Activated CD4-positive, alpha-beta T cell treated with anti-CD3 and anti-CD28 coated beads, Interleukin-2, amount 10 ng/mL, durations not matched to agents 24 days and 14 days (primary cell): ENCODE results near the gene PIGA. TPM values are rescaled to one million over a fixed set of nuclear protein-coding genes. Genes with fewer than 3 reads are reported as not detected.

ENCODE experiments used
- DNase-seq: peaks from one replicate; pipeline ENCODE4 v3.0.0; 2022
- H3K27ac Mint-ChIP-seq: one replicate; pipeline ENCODE4 v1.8.0; 2022; ENCODE audit warnings: mild to moderate bottlenecking, mixed read lengths
- H3K27me3 Mint-ChIP-seq: one replicate; pipeline ENCODE4 v1.8.0; 2022; ENCODE audit warnings: mixed read lengths
- H3K36me3 Mint-ChIP-seq: one replicate; pipeline ENCODE4 v1.8.0; 2022; ENCODE audit warnings: low read depth, mild to moderate bottlenecking, mixed read lengths
- H3K4me1 Mint-ChIP-seq: one replicate; pipeline ENCODE4 v1.8.0; 2021; ENCODE audit warnings: mixed read lengths
- H3K4me3 Mint-ChIP-seq: one replicate; pipeline ENCODE4 v1.8.0; 2022; ENCODE audit warnings: mild to moderate bottlenecking, moderate library complexity, mixed read lengths
- H3K9me3 Mint-ChIP-seq: one replicate; pipeline ENCODE4 v1.8.0; 2021; ENCODE audit warnings: mixed read lengths
- intact Hi-C: fragments of 100-400 bp; cut with micrococcal nuclease; formaldehyde crosslinking; loops from one replicate; pipeline ENCODE4 v1.15.1; 2023
- total RNA-seq: library from RNA; stranded (reverse); gene quantifications from 2 replicates; pipeline ENCODE4 v1.2.3, GENCODE V29; 2022

Gene PIGA
- total RNA-seq = 29.4 and 33.9 TPM in 2 replicates

GRCh38 chrX:15335135-15336022, at the start of gene PIGA:
Gene PIGA, minus strand, starts transcription at chrX:15335523. Its CDS starts 3,593 bp downstream, at chrX:15331930.
- peaks cover 3% of the 10 kb centered on the region for H3K36me3 Mint-ChIP-seq
- DNase-seq = peak; percentile 97
- peaks cover 11% of the 10 kb centered on the region for H3K27me3 Mint-ChIP-seq
- H3K9me3 Mint-ChIP-seq = no peaks in the 10 kb centered on the region
- peaks cover 9% of the 10 kb centered on the region for H3K4me1 Mint-ChIP-seq
- H3K4me3 Mint-ChIP-seq = peak within 1 kb of the TSS; percentile 94
- intact Hi-C loops = loop anchor here (1.0 to 10.0 kb wide), 4 partner anchors 181 to 519 kb away; partner anchors contain the start of genes AP1S2, FANCB and MOSPD2
- H3K27ac Mint-ChIP-seq = peak within 1 kb of the TSS; percentile 94

GRCh38 chrX:15384304-15384703, 49.0 kb upstream of the PIGA start, which contains the start of gene VEGFD:
Gene VEGFD, minus strand, starts transcription at chrX:15384413. Its CDS starts 467 bp downstream, at chrX:15383946.
- Mint-ChIP-seq H3K4me1 (no peaks in the 10 kb centered on the region), H3K27ac (no peak within 1 kb of the TSS), H3K4me3 (no peak within 1 kb of the TSS), H3K36me3 (no peaks in the 10 kb centered on the region), H3K27me3 (no peaks in the 10 kb centered on the region), H3K9me3 (no peaks in the 10 kb centered on the region)
- no peak for DNase-seq
- intact Hi-C loops = no loop called here

DNA sequence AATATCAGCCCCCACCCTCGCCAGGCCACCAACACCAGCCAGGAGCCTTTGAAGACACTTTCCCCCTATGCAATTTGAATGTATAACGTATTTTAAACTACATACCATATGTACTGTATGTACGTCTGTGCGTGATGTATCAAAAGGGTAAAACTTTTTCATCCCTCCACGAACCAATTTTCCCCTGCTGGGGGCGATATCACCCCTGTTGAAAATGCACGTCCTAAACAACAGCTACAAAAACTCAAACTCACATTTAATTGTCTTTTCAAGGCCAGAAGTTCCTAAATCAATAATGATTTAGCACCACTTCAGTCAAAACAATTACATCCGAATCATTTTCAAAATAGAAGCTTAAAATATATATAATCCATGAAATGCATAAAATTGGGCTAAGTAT, 47.5 kb upstream of the PIGA start:
- intact Hi-C loops = no loop called here
- DNase-seq = no peak
- Mint-ChIP-seq H3K36me3 (no peaks in the 10 kb centered on the region), H3K4me1 (no peaks in the 10 kb centered on the region), H3K27ac (no peak overlapping the region), H3K4me3 (no peak overlapping the region), H3K9me3 (no peaks in the 10 kb centered on the region), H3K27me3 (no peaks in the 10 kb centered on the region)

DNA sequence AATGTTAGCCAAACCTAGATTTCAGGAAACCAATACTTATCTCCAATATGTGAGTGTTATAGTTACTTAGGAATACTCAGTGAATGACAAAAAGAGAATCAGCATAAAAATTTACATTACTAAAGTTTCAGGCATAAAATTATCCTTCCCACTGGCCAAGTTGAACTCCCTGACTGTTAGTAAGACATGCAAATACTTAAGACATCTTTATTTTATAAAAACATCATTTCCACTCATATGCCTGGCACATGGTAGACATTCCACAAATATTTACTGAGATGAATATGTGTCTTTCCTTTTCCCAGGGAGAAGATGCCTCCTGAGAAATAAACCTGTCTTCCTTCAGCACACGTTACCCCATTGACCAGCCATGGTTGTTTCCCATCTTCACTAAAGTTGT, 41.6 kb upstream of the PIGA start:
- Mint-ChIP-seq H3K4me3 (no peak overlapping the region), H3K27me3 (peaks cover 2% of the 10 kb centered on the region), H3K9me3 (no peaks in the 10 kb centered on the region), H3K4me1 (no peaks in the 10 kb centered on the region), H3K27ac (no peak overlapping the region), H3K36me3 (no peaks in the 10 kb centered on the region)
- intact Hi-C loops = no loop called here
- no peak for DNase-seq

DNA sequence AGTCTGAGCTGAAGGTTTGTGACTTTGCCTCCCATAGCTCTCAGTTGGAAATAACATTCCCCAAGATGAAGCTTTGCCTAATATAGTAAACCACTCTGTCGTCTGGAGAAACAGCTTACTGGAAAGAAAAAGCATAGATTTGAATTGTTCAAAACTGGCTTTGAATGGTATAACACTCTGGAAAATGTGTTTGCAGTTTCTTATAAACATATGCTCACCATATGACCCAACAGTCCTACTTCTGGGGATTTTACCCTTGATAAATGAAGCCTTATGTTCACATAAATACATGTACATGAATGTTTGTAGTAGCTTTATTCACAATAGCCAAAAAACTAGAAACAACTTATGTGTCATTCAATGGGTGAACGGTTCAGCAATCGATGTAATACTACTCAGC, 38.7 kb upstream of the PIGA start:
- Mint-ChIP-seq H3K27ac (no peak overlapping the region), H3K27me3 (peaks cover 7% of the 10 kb centered on the region), H3K4me1 (no peaks in the 10 kb centered on the region), H3K9me3 (no peaks in the 10 kb centered on the region), H3K4me3 (no peak overlapping the region), H3K36me3 (no peaks in the 10 kb centered on the region)
- intact Hi-C loops = no loop called here
- DNase-seq = no peak

- peaks cover 15% of the 10 kb centered on the region for H3K27me3 Mint-ChIP-seq
Measured at GRCh38 chrX:15366506-15367352, 31.4 kb upstream of the PIGA start.

GRCh38 chrX:15359701-15360100, 24.4 kb upstream of the PIGA start:
- no peak overlapping the region for H3K27ac Mint-ChIP-seq
- H3K36me3 Mint-ChIP-seq = no peaks in the 10 kb centered on the region
- no peaks in the 10 kb centered on the region for H3K4me1 Mint-ChIP-seq
- H3K9me3 Mint-ChIP-seq = no peaks in the 10 kb centered on the region
- H3K27me3 Mint-ChIP-seq = peaks cover 9% of the 10 kb centered on the region
- intact Hi-C loops = no loop called here
- H3K4me3 Mint-ChIP-seq = no peak overlapping the region
- DNase-seq = no peak

More at GRCh38 chrX:15366506-15367352, 31.4 kb upstream of the PIGA start:
- Mint-ChIP-seq H3K27ac (no peak overlapping the region), H3K36me3 (no peaks in the 10 kb centered on the region), H3K9me3 (no peaks in the 10 kb centered on the region), H3K4me3 (no peak overlapping the region), H3K4me1 (no peaks in the 10 kb centered on the region)
- intact Hi-C loops = no loop called here
- DNase-seq = no peak

- no peaks in the 10 kb centered on the region for H3K36me3 Mint-ChIP-seq
- no peaks in the 10 kb centered on the region for H3K9me3 Mint-ChIP-seq
- intact Hi-C loops = no loop called here
- no peak overlapping the region for H3K27ac Mint-ChIP-seq
- peaks cover 5% of the 10 kb centered on the region for H3K27me3 Mint-ChIP-seq
- H3K4me1 Mint-ChIP-seq = no peaks in the 10 kb centered on the region
- H3K4me3 Mint-ChIP-seq = no peak overlapping the region
- no peak for DNase-seq
Measured at GRCh38 chrX:15358533-15358932, 23.2 kb upstream of the PIGA start.

- Mint-ChIP-seq H3K27ac (no peak overlapping the region), H3K27me3 (peaks cover 4% of the 10 kb centered on the region), H3K36me3 (no peaks in the 10 kb centered on the region), H3K4me1 (no peaks in the 10 kb centered on the region), H3K9me3 (no peaks in the 10 kb centered on the region), H3K4me3 (no peak overlapping the region)
- DNase-seq = no peak
- intact Hi-C loops = no loop called here
Measured at GRCh38 chrX:15356444-15356843, 21.1 kb upstream of the PIGA start.

DNA sequence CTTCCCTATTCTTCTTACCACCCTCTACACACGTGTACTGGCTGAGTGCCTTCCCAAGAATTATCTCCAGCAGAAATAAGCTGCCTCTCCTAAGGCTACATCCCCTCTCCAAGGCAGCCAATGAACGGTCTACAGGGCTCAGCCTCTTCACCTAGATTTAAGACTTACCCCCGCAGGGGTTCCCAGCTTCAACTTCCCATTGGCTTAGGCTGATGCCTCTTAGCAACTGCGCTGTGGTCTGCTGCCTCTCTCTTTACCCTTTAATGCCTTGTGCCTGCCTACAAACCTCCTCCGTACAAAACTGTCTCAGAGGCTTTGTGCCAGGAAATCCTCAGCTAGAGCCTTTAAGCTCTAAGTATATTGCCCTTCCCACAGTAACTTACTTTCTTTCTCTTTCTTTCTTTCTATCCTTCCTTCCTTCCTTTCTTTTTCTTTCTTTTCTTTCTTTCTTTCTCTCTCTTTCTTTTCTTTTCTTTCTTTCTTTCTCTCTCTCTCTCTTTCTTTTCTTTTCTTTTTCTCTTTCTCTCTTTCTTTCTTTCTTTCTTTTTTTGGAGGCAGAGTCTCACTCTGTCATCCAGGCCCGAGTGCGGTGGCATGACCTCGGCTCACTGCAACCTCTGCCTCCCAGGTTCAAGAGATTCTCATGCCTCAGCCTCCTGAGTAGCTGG, 15.1 kb upstream of the PIGA start:
- H3K27me3 Mint-ChIP-seq = peaks cover 4% of the 10 kb centered on the region
- H3K9me3 Mint-ChIP-seq = no peaks in the 10 kb centered on the region
- no peaks in the 10 kb centered on the region for H3K4me1 Mint-ChIP-seq
- H3K36me3 Mint-ChIP-seq = no peaks in the 10 kb centered on the region
- H3K4me3 Mint-ChIP-seq = no peak overlapping the region
- DNase-seq = no peak
- no peak overlapping the region for H3K27ac Mint-ChIP-seq
- intact Hi-C loops = no loop called here

GRCh38 chrX:15349046-15349445, 13.7 kb upstream of the PIGA start:
- H3K4me3 Mint-ChIP-seq = no peak overlapping the region
- H3K4me1 Mint-ChIP-seq = no peaks in the 10 kb centered on the region
- H3K27me3 Mint-ChIP-seq = peaks cover 11% of the 10 kb centered on the region
- no peaks in the 10 kb centered on the region for H3K36me3 Mint-ChIP-seq
- H3K9me3 Mint-ChIP-seq = no peaks in the 10 kb centered on the region
- no peak overlapping the region for H3K27ac Mint-ChIP-seq
- peak; percentile 69 for DNase-seq
- intact Hi-C loops = loop anchor here (1.0 to 5.0 kb wide), 2 partner anchors 119 to 218 kb away; no protein-coding TSS in a partner anchor

DNA sequence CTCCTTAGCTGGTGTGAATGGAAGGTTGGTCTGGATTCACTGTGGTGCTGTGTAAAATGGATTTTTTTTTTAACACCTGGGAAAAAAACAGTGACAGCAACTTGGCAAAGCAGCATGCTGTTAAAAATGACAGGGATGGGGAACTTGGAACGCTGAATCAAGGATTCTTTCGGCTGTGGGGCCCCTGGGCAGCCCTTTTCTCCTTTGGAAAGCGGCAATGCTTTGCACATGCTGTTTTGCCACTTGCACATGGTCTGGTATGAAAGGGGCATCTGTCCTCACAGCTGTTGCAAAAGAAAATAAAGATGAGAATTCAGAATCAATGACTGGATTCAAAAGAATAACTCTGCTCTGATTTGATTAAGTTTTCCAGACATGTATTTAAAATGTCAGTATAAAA, 10.7 kb upstream of the PIGA start:
- H3K27me3 Mint-ChIP-seq = peaks cover 19% of the 10 kb centered on the region
- H3K27ac Mint-ChIP-seq = no peak overlapping the region
- H3K36me3 Mint-ChIP-seq = no peaks in the 10 kb centered on the region
- DNase-seq = no peak
- no peak overlapping the region for H3K4me3 Mint-ChIP-seq
- no peaks in the 10 kb centered on the region for H3K4me1 Mint-ChIP-seq
- intact Hi-C loops = loop anchor here (5.0 kb wide), 1 partner anchor 221 kb away; no protein-coding TSS in a partner anchor
- H3K9me3 Mint-ChIP-seq = no peaks in the 10 kb centered on the region

DNA sequence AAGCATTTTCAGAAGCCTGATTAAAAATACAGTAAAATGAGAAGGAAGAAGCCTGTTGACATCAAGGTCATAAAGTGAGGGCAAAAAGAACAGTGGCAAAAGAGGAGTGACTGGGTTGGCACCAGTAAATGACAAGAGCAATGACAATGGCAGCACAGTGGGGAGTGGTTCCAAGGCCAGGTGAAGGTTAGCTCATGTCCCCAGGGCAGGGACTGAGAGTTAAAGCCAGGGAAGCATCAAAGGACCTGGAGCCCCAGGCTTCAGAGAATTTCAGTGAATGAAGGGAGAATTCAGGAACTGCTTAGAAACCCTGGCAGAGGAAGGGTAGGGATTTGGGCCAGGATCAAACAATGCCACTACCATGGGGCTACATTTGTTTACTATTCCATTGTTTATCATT, 8.8 kb upstream of the PIGA start:
- Mint-ChIP-seq H3K4me1 (no peaks in the 10 kb centered on the region), H3K4me3 (no peak overlapping the region), H3K27ac (no peak overlapping the region), H3K27me3 (peaks cover 26% of the 10 kb centered on the region), H3K36me3 (no peaks in the 10 kb centered on the region), H3K9me3 (no peaks in the 10 kb centered on the region)
- DNase-seq = no peak
- intact Hi-C loops = no loop called here
